Measurements from ENCODE around the gene PHLDB3. TPM values are rescaled to one million over a fixed set of nuclear protein-coding genes. Genes with fewer than 3 reads are reported as not detected.

PHLDB3 gene
- total RNA-seq, 1 experiment from 2014 or later: 6.7 TPM

GRCh38 chr19:43479226-43479625 is 25.3 kb downstream of the PHLDB3 start:
- Histone ChIP-seq H3K4me1 (ENCODE audit: control insufficient read depth, insufficient read depth, low read length) (0 out of 2 replicates have a peak, but pooled peaks cover 2% of the 10 kb centered on the region), H3K36me3 (ENCODE audit: control insufficient read depth, insufficient read depth, low read length) (no peaks in the 10 kb centered on the region), H3K27me3 (ENCODE audit: control insufficient read depth, insufficient read depth, low read length) (no peaks in the 10 kb centered on the region), H3K27ac (ENCODE audit: low read length) (no peak overlapping the region), H3K9me3 (ENCODE audit: control insufficient read depth, insufficient read depth, low read depth, low read length) (no peaks in the 10 kb centered on the region), H3K4me3 (ENCODE audit: low read depth in 2 of 2, low read length in 2 of 2) (no peak overlapping the region)
- BruUV-seq (replicated peaks): no TSS peak
- ATAC-seq (no peak), DNase-seq (ENCODE audit: low read depth, low spot score) (no peak)
- in situ Hi-C loops (cut with HindIII; ENCODE audit: low pct_unique_long_range_greater_than_20kb, low sequenced_read_pairs) (no loop called here), intact Hi-C loops (cut with micrococcal nuclease; ENCODE audit: unreplicated experiment) (no loop called here)
- POLR2A ChIA-PET: no interaction called here
- CTCF ChIA-PET: no interaction called here
- TF ChIP-seq TCF7L2 (IDR thresholded peaks at IDR 0.05; ENCODE audit: low read depth, low read length): no peak
- no peak for TF ChIP-seq CTCF (IDR thresholded peaks at IDR 0.05)
- no peak for TF ChIP-seq SIN3A (IDR thresholded peaks at IDR 0.05; ENCODE audit: borderline replicate concordance, insufficient read depth, low read depth, low read length)

GRCh38 chr19:43478323-43478722 is 26.2 kb downstream of the PHLDB3 start:
- ATAC-seq: no peak
- DNase-seq (ENCODE audit: low read depth, low spot score): no peak
- Histone ChIP-seq H3K36me3 (ENCODE audit: control insufficient read depth, insufficient read depth, low read length) (no peaks in the 10 kb centered on the region), H3K9me3 (ENCODE audit: control insufficient read depth, insufficient read depth, low read depth, low read length) (no peaks in the 10 kb centered on the region), H3K4me1 (ENCODE audit: control insufficient read depth, insufficient read depth, low read length) (0 out of 2 replicates have a peak, but pooled peaks cover 2% of the 10 kb centered on the region), H3K4me3 (ENCODE audit: low read depth in 2 of 2, low read length in 2 of 2) (no peak overlapping the region), H3K27me3 (ENCODE audit: control insufficient read depth, insufficient read depth, low read length) (no peaks in the 10 kb centered on the region), H3K27ac (ENCODE audit: low read length) (no peak overlapping the region)
- intact Hi-C loops (cut with micrococcal nuclease; ENCODE audit: unreplicated experiment): no loop called here
- BruUV-seq (replicated peaks): no TSS peak
- in situ Hi-C loops (cut with HindIII; ENCODE audit: low pct_unique_long_range_greater_than_20kb, low sequenced_read_pairs): no loop called here
- ChIA-PET CTCF (no interaction called here), POLR2A (no interaction called here)
- TF ChIP-seq POLR2AphosphoS5 (IDR thresholded peaks at IDR 0.05; ENCODE audit: low read depth, low read length): no peak
- TF ChIP-seq CTCF (IDR thresholded peaks at IDR 0.05): no peak

GRCh38 chr19:43476606-43477005 is 27.9 kb downstream of the PHLDB3 start:
- no peak overlapping the region for H3K4me3 ChIP-seq (ENCODE audit: low read depth in 2 of 2, low read length in 2 of 2)
- H3K36me3 ChIP-seq (ENCODE audit: control insufficient read depth, insufficient read depth, low read length): no peaks in the 10 kb centered on the region
- ATAC-seq (no peak), DNase-seq (ENCODE audit: low read depth, low spot score) (no peak)
- no peaks in the 10 kb centered on the region for H3K27me3 ChIP-seq (ENCODE audit: control insufficient read depth, insufficient read depth, low read length)
- intact Hi-C loops (cut with micrococcal nuclease; ENCODE audit: unreplicated experiment) (no loop called here), in situ Hi-C loops (cut with HindIII; ENCODE audit: low pct_unique_long_range_greater_than_20kb, low sequenced_read_pairs) (no loop called here)
- H3K9me3 ChIP-seq (ENCODE audit: control insufficient read depth, insufficient read depth, low read depth, low read length): no peaks in the 10 kb centered on the region
- no peak overlapping the region for H3K27ac ChIP-seq (ENCODE audit: low read length)
- ChIA-PET POLR2A (no interaction called here), CTCF (no interaction called here)
- TF ChIP-seq POLR2AphosphoS5 (IDR thresholded peaks at IDR 0.05; ENCODE audit: low read depth, low read length) (no peak), CTCF (IDR thresholded peaks at IDR 0.05) (no peak), TCF7L2 (IDR thresholded peaks at IDR 0.05; ENCODE audit: low read depth, low read length) (no peak), REST (IDR thresholded peaks at IDR 0.05; ENCODE audit: insufficient read depth in 1 of 2, low read depth in 2 of 2, low read length in 1 of 2) (no peak), SIN3A (IDR thresholded peaks at IDR 0.05; ENCODE audit: borderline replicate concordance, insufficient read depth, low read depth, low read length) (no peak)
- no TSS peak for BruUV-seq (replicated peaks)
- 0 out of 2 replicates have a peak, but pooled peaks cover 2% of the 10 kb centered on the region for H3K4me1 ChIP-seq (ENCODE audit: control insufficient read depth, insufficient read depth, low read length)

Measured in Panc1 (cell line).